ENCODE measurements around the gene ZNF32. TPM values are rescaled to one million over a fixed set of nuclear protein-coding genes. Genes with fewer than 3 reads are reported as not detected.

ZNF32 gene
- total RNA-seq, 2 experiments from 2014 or later = not detected

- Histone ChIP-seq H3K4me3 (ENCODE audit: low read depth, low read length, poor library complexity, severe bottlenecking) (no peak overlapping the region), H2AFZ (ENCODE audit: low read length) (no peak overlapping the region), H3K79me2 (ENCODE audit: insufficient read depth, low read depth, low read length) (no peaks in the 10 kb centered on the region), H3K27ac (ENCODE audit: low read depth, low read length, poor library complexity, severe bottlenecking) (no peak overlapping the region), H3K9me2 (ENCODE audit: insufficient read depth, low read length) (no peaks in the 10 kb centered on the region), H3K4me2 (ENCODE audit: low read length) (no peak overlapping the region), H3K9me3 (ENCODE audit: low read length) (no peaks in the 10 kb centered on the region), H3K36me3 (ENCODE audit: insufficient read depth, low read length) (no peaks in the 10 kb centered on the region), H3K4me1 (ENCODE audit: insufficient read depth, low read length, poor library complexity, severe bottlenecking) (no peaks in the 10 kb centered on the region), H4K20me1 (ENCODE audit: insufficient read depth, low read length) (no peaks in the 10 kb centered on the region)
- TF ChIP-seq, protein P1, sequence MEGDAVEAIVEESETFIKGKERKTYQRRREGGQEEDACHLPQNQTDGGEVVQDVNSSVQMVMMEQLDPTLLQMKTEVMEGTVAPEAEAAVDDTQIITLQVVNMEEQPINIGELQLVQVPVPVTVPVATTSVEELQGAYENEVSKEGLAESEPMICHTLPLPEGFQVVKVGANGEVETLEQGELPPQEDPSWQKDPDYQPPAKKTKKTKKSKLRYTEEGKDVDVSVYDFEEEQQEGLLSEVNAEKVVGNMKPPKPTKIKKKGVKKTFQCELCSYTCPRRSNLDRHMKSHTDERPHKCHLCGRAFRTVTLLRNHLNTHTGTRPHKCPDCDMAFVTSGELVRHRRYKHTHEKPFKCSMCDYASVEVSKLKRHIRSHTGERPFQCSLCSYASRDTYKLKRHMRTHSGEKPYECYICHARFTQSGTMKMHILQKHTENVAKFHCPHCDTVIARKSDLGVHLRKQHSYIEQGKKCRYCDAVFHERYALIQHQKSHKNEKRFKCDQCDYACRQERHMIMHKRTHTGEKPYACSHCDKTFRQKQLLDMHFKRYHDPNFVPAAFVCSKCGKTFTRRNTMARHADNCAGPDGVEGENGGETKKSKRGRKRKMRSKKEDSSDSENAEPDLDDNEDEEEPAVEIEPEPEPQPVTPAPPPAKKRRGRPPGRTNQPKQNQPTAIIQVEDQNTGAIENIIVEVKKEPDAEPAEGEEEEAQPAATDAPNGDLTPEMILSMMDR (conservative IDR thresholded peaks at IDR 0.05; ENCODE audit: low read length) = no peak
- ChIA-PET POLR2A (interaction anchor here (0.7 kb wide), 1 partner anchor 337 kb away, joined by 3 read pairs; no protein-coding TSS in a partner anchor), CTCF (ENCODE audit: unreplicated experiment) (no interaction called here)
- DNase-seq (ENCODE audit: low spot score) = no peak
- intact Hi-C loops (cut with micrococcal nuclease; ENCODE audit: unreplicated experiment) = no loop called here
- no TSS peak for BruUV-seq (replicated peaks)
Observed at GRCh38 chr10:43674553-43675210, 26.0 kb upstream of the ZNF32 start.

GRCh38 chr10:43673471-43673870, 24.8 kb upstream of the ZNF32 start:
- TF ChIP-seq EZH2phosphoT487 (IDR thresholded peaks at IDR 0.05; ENCODE audit: borderline replicate concordance, low read depth, low read length) = no peak
- TF ChIP-seq, protein P1 (conservative IDR thresholded peaks at IDR 0.05; ENCODE audit: low read length) = no peak
- no peak overlapping the region for H2AFZ ChIP-seq (ENCODE audit: low read length)
- H3K9me2 ChIP-seq (ENCODE audit: insufficient read depth, low read length) = no peaks in the 10 kb centered on the region
- no peaks in the 10 kb centered on the region for H3K36me3 ChIP-seq (ENCODE audit: insufficient read depth, low read length)
- POLR2A ChIA-PET = no interaction called here
- CTCF ChIA-PET (ENCODE audit: unreplicated experiment) = no interaction called here
- no peak overlapping the region for H3K4me3 ChIP-seq (ENCODE audit: low read depth, low read length, poor library complexity, severe bottlenecking)
- H3K4me1 ChIP-seq (ENCODE audit: insufficient read depth, low read length, poor library complexity, severe bottlenecking) = no peaks in the 10 kb centered on the region
- no peaks in the 10 kb centered on the region for H3K9me3 ChIP-seq (ENCODE audit: low read length)
- no peak overlapping the region for H3K27ac ChIP-seq (ENCODE audit: low read depth, low read length, poor library complexity, severe bottlenecking)
- H3K79me2 ChIP-seq (ENCODE audit: insufficient read depth, low read depth, low read length) = no peaks in the 10 kb centered on the region
- no peak for DNase-seq (ENCODE audit: low spot score)
- no peaks in the 10 kb centered on the region for H4K20me1 ChIP-seq (ENCODE audit: insufficient read depth, low read length)
- no TSS peak for BruUV-seq (replicated peaks)
- no peak overlapping the region for H3K4me2 ChIP-seq (ENCODE audit: low read length)
- intact Hi-C loops (cut with micrococcal nuclease; ENCODE audit: unreplicated experiment) = no loop called here

DNA sequence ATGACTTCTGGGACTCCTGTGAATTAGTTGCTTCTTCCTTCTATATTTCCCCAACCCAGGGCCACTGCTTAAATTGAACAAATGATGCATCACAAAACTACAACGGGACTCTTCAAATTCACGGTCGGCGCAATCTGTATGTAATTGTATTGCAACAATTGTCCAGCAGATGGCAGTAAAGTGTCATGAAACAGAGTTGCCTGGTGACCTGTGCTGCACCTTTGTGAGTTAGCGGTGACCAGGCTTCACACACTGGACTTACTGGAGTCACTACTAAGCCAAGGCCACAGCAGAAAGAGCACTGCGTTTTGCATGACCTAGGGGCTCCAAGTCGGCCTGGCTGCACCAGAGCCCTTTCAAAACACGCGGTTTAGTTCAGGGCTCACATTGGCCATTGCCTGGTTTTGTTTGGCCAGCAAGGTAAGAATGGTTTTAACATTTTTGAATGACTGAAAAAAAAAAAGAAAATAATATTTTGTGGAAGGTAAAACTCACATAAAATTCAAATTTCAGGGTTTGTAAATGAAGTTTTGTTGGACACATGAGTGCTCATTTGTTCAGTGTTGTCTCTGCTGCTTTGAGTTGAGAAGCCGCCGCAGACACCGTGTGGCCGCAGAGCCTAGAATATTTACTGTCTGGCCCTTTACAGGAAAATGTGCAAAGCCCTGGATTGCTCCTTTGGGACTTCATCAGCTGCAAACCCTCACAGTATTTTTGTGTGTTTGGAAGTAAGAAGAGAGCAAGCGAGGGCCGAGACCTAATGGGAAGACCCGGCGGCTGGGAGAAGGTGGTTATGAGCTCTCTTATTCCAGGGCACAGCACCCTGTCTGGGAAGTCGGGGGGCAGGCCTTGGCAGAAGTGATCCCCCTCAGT, 23.2 kb upstream of the ZNF32 start:
- BruUV-seq (replicated peaks) = no TSS peak
- Histone ChIP-seq H3K79me2 (ENCODE audit: insufficient read depth, low read depth, low read length) (no peaks in the 10 kb centered on the region), H3K9me3 (ENCODE audit: low read length) (no peaks in the 10 kb centered on the region), H3K4me2 (ENCODE audit: low read length) (no peak overlapping the region), H4K20me1 (ENCODE audit: insufficient read depth, low read length) (no peaks in the 10 kb centered on the region), H3K27ac (ENCODE audit: low read depth, low read length, poor library complexity, severe bottlenecking) (no peak overlapping the region), H2AFZ (ENCODE audit: low read length) (no peak overlapping the region), H3K4me3 (ENCODE audit: low read depth, low read length, poor library complexity, severe bottlenecking) (no peak overlapping the region), H3K4me1 (ENCODE audit: insufficient read depth, low read length, poor library complexity, severe bottlenecking) (no peaks in the 10 kb centered on the region), H3K9me2 (ENCODE audit: insufficient read depth, low read length) (no peaks in the 10 kb centered on the region), H3K36me3 (ENCODE audit: insufficient read depth, low read length) (no peaks in the 10 kb centered on the region)
- TF ChIP-seq EZH2phosphoT487 (IDR thresholded peaks at IDR 0.05; ENCODE audit: borderline replicate concordance, low read depth, low read length) = no peak
- TF ChIP-seq, protein P1 (conservative IDR thresholded peaks at IDR 0.05; ENCODE audit: low read length) = peak; percentile 89
- ChIA-PET POLR2A (no interaction called here), CTCF (ENCODE audit: unreplicated experiment) (no interaction called here)
- intact Hi-C loops (cut with micrococcal nuclease; ENCODE audit: unreplicated experiment) = loop anchor here (1.0 to 2.0 kb wide), 3 partner anchors 359 to 1193 kb away; no protein-coding TSS in a partner anchor
- peak; percentile 67 for DNase-seq (ENCODE audit: low spot score)

Data from OCI-LY7 (cell line).